Measurements from ENCODE around the gene NAB2. TPM values are rescaled to one million over a fixed set of nuclear protein-coding genes. Genes with fewer than 3 reads are reported as not detected.

Gene NAB2
- total RNA-seq, 4 donors from 2014 or later: 7.4 to 17.0 (median 10.3) TPM

- H3K4me3 ChIP-seq: no peak overlapping the region
- H3K9me3 ChIP-seq: no peaks in the 10 kb centered on the region
- H3K36me3 ChIP-seq: peaks cover 0 to 67% (median 0%) of the 10 kb centered on the region in 3 donors
- peaks cover 0 to 22% (median 3%) of the 10 kb centered on the region in 4 donors for H3K4me1 ChIP-seq
- DNase-seq: no peak
- H3K27ac ChIP-seq: no peak overlapping the region
- H3K27me3 ChIP-seq: no peaks in the 10 kb centered on the region
- TF ChIP-seq, protein P1, sequence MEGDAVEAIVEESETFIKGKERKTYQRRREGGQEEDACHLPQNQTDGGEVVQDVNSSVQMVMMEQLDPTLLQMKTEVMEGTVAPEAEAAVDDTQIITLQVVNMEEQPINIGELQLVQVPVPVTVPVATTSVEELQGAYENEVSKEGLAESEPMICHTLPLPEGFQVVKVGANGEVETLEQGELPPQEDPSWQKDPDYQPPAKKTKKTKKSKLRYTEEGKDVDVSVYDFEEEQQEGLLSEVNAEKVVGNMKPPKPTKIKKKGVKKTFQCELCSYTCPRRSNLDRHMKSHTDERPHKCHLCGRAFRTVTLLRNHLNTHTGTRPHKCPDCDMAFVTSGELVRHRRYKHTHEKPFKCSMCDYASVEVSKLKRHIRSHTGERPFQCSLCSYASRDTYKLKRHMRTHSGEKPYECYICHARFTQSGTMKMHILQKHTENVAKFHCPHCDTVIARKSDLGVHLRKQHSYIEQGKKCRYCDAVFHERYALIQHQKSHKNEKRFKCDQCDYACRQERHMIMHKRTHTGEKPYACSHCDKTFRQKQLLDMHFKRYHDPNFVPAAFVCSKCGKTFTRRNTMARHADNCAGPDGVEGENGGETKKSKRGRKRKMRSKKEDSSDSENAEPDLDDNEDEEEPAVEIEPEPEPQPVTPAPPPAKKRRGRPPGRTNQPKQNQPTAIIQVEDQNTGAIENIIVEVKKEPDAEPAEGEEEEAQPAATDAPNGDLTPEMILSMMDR (IDR thresholded peaks at IDR 0.05): no peak
- no peak for TF ChIP-seq POLR2A (IDR thresholded peaks at IDR 0.05)
Measured at GRCh38 chr12:57044889-57045288, 44.0 kb upstream of the NAB2 start.

DNA sequence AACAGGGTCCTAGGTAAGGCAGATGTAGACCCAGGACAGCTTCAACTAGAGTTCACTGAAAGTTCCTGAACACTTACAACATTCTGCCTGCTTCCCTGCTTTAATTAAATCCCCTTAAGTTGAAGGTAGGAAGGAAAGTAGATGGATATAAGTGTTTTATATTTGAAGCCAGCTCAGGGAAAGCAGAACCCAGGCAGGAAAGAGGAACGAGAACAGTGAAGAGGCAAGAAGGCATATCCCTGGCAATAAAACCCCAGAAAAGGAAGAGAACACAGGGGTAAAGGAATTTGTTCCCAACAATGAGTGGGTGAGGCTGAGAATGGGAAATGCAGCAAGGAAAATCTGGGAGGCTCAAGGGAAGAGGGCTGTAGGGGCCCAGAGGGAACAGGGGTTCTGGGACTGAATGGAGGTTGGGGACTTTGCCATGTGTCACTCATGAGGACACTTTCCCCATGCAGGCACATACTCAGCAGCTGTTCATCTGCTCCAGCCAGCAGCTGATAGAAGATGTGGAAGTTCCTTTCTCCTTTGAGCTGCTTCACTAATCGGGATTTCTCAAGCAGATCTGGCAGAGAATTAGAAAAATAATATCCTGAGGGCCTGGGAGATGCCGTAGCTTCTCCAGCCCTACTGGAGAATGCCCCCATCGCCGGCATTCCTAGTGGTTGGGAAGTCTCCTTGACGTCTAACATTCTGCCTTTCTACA, 42.7 kb upstream of the NAB2 start:
- H3K4me3 ChIP-seq: peak overlapping the region in 2 of 4 donors; percentile 55 to 58

GRCh38 chr12:57046947-57047890, 41.7 kb upstream of the NAB2 start:
- TF ChIP-seq, protein P1 (IDR thresholded peaks at IDR 0.05): no peak
- no peak for TF ChIP-seq POLR2A (IDR thresholded peaks at IDR 0.05)
- Histone ChIP-seq H3K4me1 (peaks cover 0 to 22% (median 3%) of the 10 kb centered on the region in 4 donors), H3K36me3 (peaks cover 0 to 48% (median 0%) of the 10 kb centered on the region in 3 donors), H3K4me3 (peak overlapping the region in 3 of 4 donors; percentile 18 to 58 (median 55)), H3K9me3 (no peaks in the 10 kb centered on the region), H3K27me3 (no peaks in the 10 kb centered on the region), H3K27ac (peak overlapping the region in 3 of 4 donors; percentile 15 to 46 (median 36))
- no peak for DNase-seq

More for the DNA sequence above, 42.7 kb upstream of the NAB2 start:
- Histone ChIP-seq H3K4me1 (peaks cover 0 to 22% (median 3%) of the 10 kb centered on the region in 4 donors), H3K9me3 (no peaks in the 10 kb centered on the region), H3K36me3 (peaks cover 0 to 55% (median 0%) of the 10 kb centered on the region in 3 donors), H3K27ac (peak overlapping the region in 1 of 4 donors; percentile 36), H3K27me3 (no peaks in the 10 kb centered on the region)
- no peak for DNase-seq
- TF ChIP-seq, protein P1 (IDR thresholded peaks at IDR 0.05): no peak
- no peak for TF ChIP-seq POLR2A (IDR thresholded peaks at IDR 0.05)

- H3K36me3 ChIP-seq: peaks cover 0 to 42% (median 0%) of the 10 kb centered on the region in 3 donors
- H3K9me3 ChIP-seq: no peaks in the 10 kb centered on the region
- DNase-seq: no peak
- TF ChIP-seq, protein P1 (IDR thresholded peaks at IDR 0.05): no peak
- TF ChIP-seq POLR2A (IDR thresholded peaks at IDR 0.05): no peak
- H3K4me1 ChIP-seq: peaks cover 0 to 22% (median 3%) of the 10 kb centered on the region in 4 donors
- H3K4me3 ChIP-seq: peak overlapping the region in 3 of 4 donors; percentile 34 to 58 (median 55)
- peak overlapping the region in 3 of 4 donors; percentile 26 to 86 (median 84) for H3K27ac ChIP-seq
- H3K27me3 ChIP-seq: no peaks in the 10 kb centered on the region
Measured at GRCh38 chr12:57047981-57048380, 40.9 kb upstream of the NAB2 start.

DNA sequence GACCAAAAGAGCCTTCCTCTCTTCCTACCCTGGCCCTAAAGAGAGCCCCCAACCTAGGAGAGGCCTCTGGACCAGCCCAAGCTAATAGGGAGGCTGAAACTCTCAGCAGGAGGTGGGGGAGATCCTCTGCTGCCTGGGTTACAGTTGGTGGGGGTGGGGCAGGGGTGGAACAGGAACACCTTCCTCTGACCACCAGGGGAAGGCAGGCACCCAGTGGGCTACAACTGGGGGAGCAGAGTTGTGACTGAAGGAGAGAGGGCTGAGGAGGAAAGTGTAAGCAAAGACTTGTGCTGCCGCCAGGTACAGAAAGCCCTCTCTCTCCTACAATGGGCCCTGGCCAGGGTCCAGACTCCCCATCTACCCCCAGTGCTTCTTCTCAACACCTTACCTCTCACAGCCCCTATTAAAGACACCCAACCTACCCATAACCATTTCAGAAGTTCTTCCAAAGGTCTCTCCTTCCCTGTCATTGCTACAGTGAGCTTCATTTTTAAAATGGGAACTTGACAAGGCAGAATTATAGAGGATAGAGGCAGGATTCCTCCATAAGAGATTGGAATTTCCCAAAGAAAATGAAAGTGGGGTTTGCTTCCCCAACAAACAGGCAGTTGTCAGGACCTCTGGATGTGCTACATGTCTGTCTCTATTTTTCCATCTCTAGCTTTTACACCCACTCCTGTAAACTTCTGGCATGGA, 40.3 kb upstream of the NAB2 start:
- Histone ChIP-seq H3K36me3 (peaks cover 0 to 36% (median 0%) of the 10 kb centered on the region in 3 donors), H3K9me3 (no peaks in the 10 kb centered on the region), H3K27ac (peak overlapping the region in 3 of 4 donors; percentile 26 to 86 (median 84)), H3K27me3 (no peaks in the 10 kb centered on the region), H3K4me1 (peaks cover 0 to 22% (median 3%) of the 10 kb centered on the region in 4 donors), H3K4me3 (peak overlapping the region in 3 of 4 donors; percentile 34 to 58 (median 55))
- TF ChIP-seq, protein P1 (IDR thresholded peaks at IDR 0.05): peak in 1 of 6 experiments; percentile 17
- no peak for TF ChIP-seq POLR2A (IDR thresholded peaks at IDR 0.05)
- DNase-seq: no peak
